GM12878 (cell line): ENCODE results near the gene INSC. TPM values are rescaled to one million over a fixed set of nuclear protein-coding genes. Genes with fewer than 3 reads are reported as not detected.

Source experiments
- ATAC-seq: fragments of 200-7000 bp; cut with Tn5 transposase; 3 replicates; pipeline ENCODE4 v1.9.1; 2020; ENCODE audit warnings: mild to moderate bottlenecking, moderate library complexity
- BruUV-seq: library from RNA; stranded (reverse); fragments of 400-500 nt; replicated peaks from 2 replicates; lab custom pipeline; 2021; lab: Mats Ljungman, UMichigan
- CTCF ChIA-PET: fragments of 300-600 bp; sonication (Branson Sonifier 250); formaldehyde crosslinking; extraction: SDS; loops from one replicate; lab custom pipeline; 2021; ENCODE audit warnings: inconsistent platforms; lab: Yijun Ruan, JAX
- POLR2A ChIA-PET: fragments of 350-600 bp; formaldehyde crosslinking; extraction: SDS; loops from one replicate; lab custom pipeline; 2021; ENCODE audit warnings: inconsistent platforms; lab: Charles Lee
- RAD21 ChIA-PET: fragments of 300-600 bp; sonication (Branson Sonifier 250); formaldehyde crosslinking; loops from one replicate; lab custom pipeline; 2023; ENCODE audit warnings: antibody characterized with exemption; ENCODE audit not compliant: unreplicated experiment; lab: Charles Lee
- SMC1A ChIA-PET: fragments of 300-600 bp; sonication (Branson Sonifier 250); formaldehyde crosslinking; loops from one replicate; lab custom pipeline; 2023; ENCODE audit not compliant: unreplicated experiment, uncharacterized antibody; lab: Charles Lee
- DNase-seq: peaks from one replicate; pipeline ENCODE4 v3.0.0-alpha.2; 2011; ENCODE audit warnings: low read depth, low spot score
- FAIRE-seq: peaks from 3 replicates; lab custom pipeline; 2011; peaks lifted over from hg19 to GRCh38; lab: Jason Lieb, UNC
- H2AFZ ChIP-seq: 2 replicates; pipeline ENCODE4 v1.6.0; 2011; ENCODE audit warnings: low read depth, low read length, control low read depth; ENCODE audit not compliant: control insufficient read depth
- H3K27ac ChIP-seq: 2 replicates; pipeline ENCODE4 v1.5.1; 2011; ENCODE audit warnings: control low read depth; ENCODE audit not compliant: control insufficient read depth, insufficient read depth
- H3K27me3 ChIP-seq, 2 experiments: replicated peaks in 1 of 2; 2 replicates each; pipeline versions ENCODE4 v1.6.0 to v1.6.1; 2011; ENCODE audit warnings: low read length in 1 of 2; ENCODE audit not compliant: control insufficient read depth in 2 of 2, insufficient read depth in 2 of 2
- H3K36me3 ChIP-seq, 2 experiments: 2 replicates each; pipeline ENCODE4 v1.5.1; 2011; ENCODE audit warnings: low read length in 1 of 2; ENCODE audit not compliant: control insufficient read depth in 2 of 2, insufficient read depth in 2 of 2
- H3K4me1 ChIP-seq: 2 replicates; pipeline ENCODE4 v1.6.1; 2011; ENCODE audit warnings: mild to moderate bottlenecking, low read length, moderate library complexity, mixed read lengths; ENCODE audit not compliant: control insufficient read depth, insufficient read depth
- H3K4me2 ChIP-seq: 2 replicates; pipeline ENCODE4 v1.6.0; 2011; ENCODE audit warnings: control low read depth; ENCODE audit not compliant: control insufficient read depth, insufficient read depth
- H3K4me3 ChIP-seq: fragments of 200-600 bp; sonication (generic); 2 replicates; pipeline ENCODE4 v1.5.1; 2016
- H3K79me2 ChIP-seq: 2 replicates; pipeline ENCODE4 v1.6.0; 2011; ENCODE audit warnings: low read length; ENCODE audit not compliant: control insufficient read depth, insufficient read depth
- H3K9ac ChIP-seq: 2 replicates; pipeline ENCODE4 v1.8.0; 2011; ENCODE audit warnings: low read length, control low read depth, mixed read lengths; ENCODE audit not compliant: control insufficient read depth, insufficient read depth
- H3K9me3 ChIP-seq: replicated peaks from 3 replicates; pipeline ENCODE4 v1.5.1; 2011; ENCODE audit warnings: mild to moderate bottlenecking, low read length; ENCODE audit not compliant: control insufficient read depth, insufficient read depth
- H4K20me1 ChIP-seq: 2 replicates; pipeline ENCODE4 v1.6.0; 2011; ENCODE audit not compliant: control insufficient read depth, insufficient read depth
- CHD4 ChIP-seq: fragments of 200-600 bp; sonication (generic); IDR thresholded peaks from 2 replicates; pipeline ENCODE4 v1.6.1; 2016; ENCODE audit warnings: mild to moderate bottlenecking
- EZH2 ChIP-seq: IDR thresholded peaks from 2 replicates; pipeline ENCODE4 v1.6.1; 2012; ENCODE audit warnings: low read depth, mild to moderate bottlenecking, control low read depth, inconsistent platforms, low read length, borderline replicate concordance; ENCODE audit not compliant: control insufficient read depth
- HDAC6 ChIP-seq: fragments of 200-600 bp; sonication (generic); IDR thresholded peaks from one replicate; pipeline ENCODE4 v1.8.0; 2017; ENCODE audit warnings: antibody characterized with exemption; ENCODE audit not compliant: unreplicated experiment
- NFXL1 ChIP-seq: fragments of 450-650 bp; IDR thresholded peaks from 2 replicates; pipeline ENCODE4 v1.6.1; 2017; ENCODE audit warnings: antibody characterized with exemption, mild to moderate bottlenecking, borderline replicate concordance
- NR2C2 ChIP-seq: IDR thresholded peaks from 2 replicates; pipeline ENCODE4 v1.6.1; 2011; ENCODE audit warnings: borderline replicate concordance, low read depth; ENCODE audit not compliant: control insufficient read depth, insufficient read length
- POLR2A ChIP-seq: IDR thresholded peaks from 2 replicates; pipeline ENCODE4 v1.6.1; 2011; ENCODE audit warnings: low read depth, mild to moderate bottlenecking, low read length
- RELA ChIP-seq: fragments of 450-650 bp; IDR thresholded peaks from 2 replicates; pipeline ENCODE4 v1.8.0; 2014; ENCODE audit warnings: borderline replicate concordance; ENCODE audit not compliant: partially characterized antibody
- SMAD1 ChIP-seq: fragments of 450-650 bp; IDR thresholded peaks from 2 replicates; pipeline ENCODE4 v1.6.1; 2018; ENCODE audit warnings: mild to moderate bottlenecking, low read depth; ENCODE audit not compliant: partially characterized antibody
- STAT3 ChIP-seq: IDR thresholded peaks from 2 replicates; pipeline ENCODE4 v1.6.1; 2011; ENCODE audit warnings: low read depth, low read length, improper control_type of control experiment
- ZBED1 ChIP-seq: IDR thresholded peaks from 2 replicates; pipeline ENCODE4 v1.6.1; 2016; ENCODE audit warnings: borderline replicate concordance
- ZNF384 ChIP-seq: IDR thresholded peaks from 2 replicates; pipeline ENCODE4 v1.6.1; 2012; ENCODE audit warnings: low read depth, mild to moderate bottlenecking, low read length, improper control_type of control experiment, borderline replicate concordance
- WGBS: methylation state at CpG from one replicate; pipeline ENCODE4 v1.1.6; 2016; ENCODE audit warnings: low lambda C conversion rate; ENCODE audit not compliant: insufficient replicate concordance, insufficient coverage; ENCODE audit errors: missing lambda C conversion rate; 5-methylcytosine and 5-hydroxymethylcytosine counted together
- in situ Hi-C: fragments of 300-500 bp; cut with MboI; formaldehyde crosslinking; loops from 9 replicates; pipeline ENCODE4 v1.14.3; 2018; ENCODE audit warnings: mixed read lengths
- intact Hi-C: fragments of 100-400 bp; cut with micrococcal nuclease; formaldehyde crosslinking; loops from one replicate; pipeline ENCODE4 v1.14.2; 2022; ENCODE audit not compliant: unreplicated experiment
- polyA plus RNA-seq, 11 experiments: library from polyadenylated mRNA; depleted of rRNA in 4 of 11; unstranded in 6 of 11; stranded (reverse) in 5 of 11; fragments of >200 nt; fragmentation: Nextera tagmentation in 4 of 11; fragmentation: Illumina TruSeq in 1 of 11; extraction: Ambion mirVana in 4 of 11; extraction: Trizol in 1 of 11; gene quantifications; 1 replicate in 1 of 11; 2 replicates in 10 of 11; pipeline versions ENCODE4 v1.2.1 to v1.2.3, GENCODE V29; 2011 to 2016; ENCODE audit warnings: inconsistent platforms in 2 of 11, missing spikeins in 2 of 11, low read depth in 1 of 11
- total RNA-seq, 4 experiments: library from RNA; depleted of rRNA in 3 of 4; stranded (reverse); fragments of >200 nt in 3 of 4; fragmentation: Illumina TruSeq in 1 of 4; extraction: Trizol in 1 of 4; gene quantifications; 2 replicates each; pipeline versions ENCODE4 v1.2.1 to v1.2.3, GENCODE V29; 2013 to 2021
- TF ChIP-seq, protein P1 (sequence below): fragments of 450-650 bp; formaldehyde crosslinking; IDR thresholded peaks from 2 replicates; pipeline ENCODE4 v1.4.0; 2020; ENCODE audit warnings: mild to moderate bottlenecking, moderate library complexity
- TF ChIP-seq, protein P2 (sequence below): fragments of 450-650 bp; IDR thresholded peaks from 2 replicates; pipeline ENCODE4 v1.6.1; 2017; ENCODE audit warnings: mild to moderate bottlenecking, moderate library complexity
- TF ChIP-seq, protein P3 (sequence below): IDR thresholded peaks from 2 replicates; pipeline ENCODE4 v1.6.1; 2011; ENCODE audit warnings: borderline replicate concordance, low read depth, mild to moderate bottlenecking, moderate library complexity, mixed read lengths, low read length; ENCODE audit not compliant: insufficient read depth; ENCODE audit errors: extremely low read length

Gene INSC
- total and polyA plus RNA-seq, 10 of the 15 experiments (the other 5 are each of a cell fraction or from before 2014, with no cell fraction given), result 0.13 to 0.33 TPM; not detected in 8

DNA sequence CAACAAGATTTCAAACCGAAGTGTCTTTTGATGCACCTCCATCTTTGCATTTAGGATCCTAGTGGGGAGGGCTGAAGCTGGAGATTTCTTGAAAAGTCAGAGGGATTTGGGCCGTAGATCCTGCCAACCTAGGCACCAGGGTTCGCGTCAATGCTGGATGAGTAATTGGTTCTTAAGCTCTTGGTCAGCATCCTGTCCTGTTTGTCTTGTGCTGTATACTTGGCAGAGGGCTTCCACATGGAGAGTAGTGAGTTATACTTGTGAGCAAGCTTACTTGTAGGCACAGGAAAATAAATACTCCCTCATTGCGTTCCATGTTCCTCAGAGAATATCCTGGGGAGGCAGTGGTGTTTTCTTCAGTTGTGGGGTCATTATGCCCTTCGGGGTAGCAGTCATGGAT lies 12.6 kb downstream of the INSC start (continued):
- TF ChIP-seq, protein P1, sequence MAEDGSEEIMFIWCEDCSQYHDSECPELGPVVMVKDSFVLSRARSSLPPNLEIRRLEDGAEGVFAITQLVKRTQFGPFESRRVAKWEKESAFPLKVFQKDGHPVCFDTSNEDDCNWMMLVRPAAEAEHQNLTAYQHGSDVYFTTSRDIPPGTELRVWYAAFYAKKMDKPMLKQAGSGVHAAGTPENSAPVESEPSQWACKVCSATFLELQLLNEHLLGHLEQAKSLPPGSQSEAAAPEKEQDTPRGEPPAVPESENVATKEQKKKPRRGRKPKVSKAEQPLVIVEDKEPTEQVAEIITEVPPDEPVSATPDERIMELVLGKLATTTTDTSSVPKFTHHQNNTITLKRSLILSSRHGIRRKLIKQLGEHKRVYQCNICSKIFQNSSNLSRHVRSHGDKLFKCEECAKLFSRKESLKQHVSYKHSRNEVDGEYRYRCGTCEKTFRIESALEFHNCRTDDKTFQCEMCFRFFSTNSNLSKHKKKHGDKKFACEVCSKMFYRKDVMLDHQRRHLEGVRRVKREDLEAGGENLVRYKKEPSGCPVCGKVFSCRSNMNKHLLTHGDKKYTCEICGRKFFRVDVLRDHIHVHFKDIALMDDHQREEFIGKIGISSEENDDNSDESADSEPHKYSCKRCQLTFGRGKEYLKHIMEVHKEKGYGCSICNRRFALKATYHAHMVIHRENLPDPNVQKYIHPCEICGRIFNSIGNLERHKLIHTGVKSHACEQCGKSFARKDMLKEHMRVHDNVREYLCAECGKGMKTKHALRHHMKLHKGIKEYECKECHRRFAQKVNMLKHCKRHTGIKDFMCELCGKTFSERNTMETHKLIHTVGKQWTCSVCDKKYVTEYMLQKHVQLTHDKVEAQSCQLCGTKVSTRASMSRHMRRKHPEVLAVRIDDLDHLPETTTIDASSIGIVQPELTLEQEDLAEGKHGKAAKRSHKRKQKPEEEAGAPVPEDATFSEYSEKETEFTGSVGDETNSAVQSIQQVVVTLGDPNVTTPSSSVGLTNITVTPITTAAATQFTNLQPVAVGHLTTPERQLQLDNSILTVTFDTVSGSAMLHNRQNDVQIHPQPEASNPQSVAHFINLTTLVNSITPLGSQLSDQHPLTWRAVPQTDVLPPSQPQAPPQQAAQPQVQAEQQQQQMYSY, result no peak
- no peak for TF ChIP-seq SMAD1
- no peak for TF ChIP-seq POLR2A
- no peak for TF ChIP-seq ZBED1

DNA sequence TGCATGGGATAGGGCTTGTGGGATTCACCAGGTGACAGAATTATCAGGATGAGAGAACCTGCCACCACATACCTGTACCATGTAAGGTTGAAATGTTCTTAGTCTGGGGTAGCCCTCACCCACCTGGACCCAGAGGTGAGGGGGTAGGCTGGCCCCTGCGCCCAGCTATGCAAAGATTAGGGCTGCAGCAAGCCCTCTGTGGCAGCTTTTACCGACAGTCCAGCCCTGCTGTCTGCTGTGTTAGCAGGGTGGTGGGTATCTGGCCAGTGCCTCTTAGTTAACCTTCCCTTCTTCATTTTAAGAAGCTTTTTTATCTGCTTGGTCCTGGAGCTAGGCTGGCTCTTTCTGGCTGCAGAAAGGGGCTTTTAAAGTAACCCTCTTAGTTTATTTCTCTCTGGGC lies 13.9 kb downstream of the INSC start:
- ATAC-seq (no peak), FAIRE-seq (no peak), DNase-seq (no peak)
- in situ Hi-C loops (no loop called here), intact Hi-C loops (no loop called here)
- H2AFZ ChIP-seq, result no peak overlapping the region
- H3K9me3 ChIP-seq, result no peaks in the 10 kb centered on the region
- WGBS, result 18% methylated on average over 2 of the region's 2 CpGs
- H3K79me2 ChIP-seq, result no peaks in the 10 kb centered on the region
- H3K27me3 ChIP-seq, result peaks cover 0 to 4% of the 10 kb centered on the region in 2 experiments; a peak in 1 of 4 replicates
- H4K20me1 ChIP-seq, result no peaks in the 10 kb centered on the region
- RAD21 ChIA-PET, result no interaction called here
- SMC1A ChIA-PET, result interaction anchor here (0.8 kb wide), 1 partner anchor 9 kb away, joined by 3 read pairs; no protein-coding TSS in a partner anchor
- H3K4me1 ChIP-seq, result no peaks in the 10 kb centered on the region
- no peak overlapping the region for H3K9ac ChIP-seq
- H3K36me3 ChIP-seq, result no peaks in the 10 kb centered on the region
- POLR2A ChIA-PET, result interaction anchor here (1.4 kb wide), 1 partner anchor 11 kb away, joined by 3 read pairs; no protein-coding TSS in a partner anchor
- no TSS peak for BruUV-seq
- CTCF ChIA-PET, result no interaction called here
- no peak overlapping the region for H3K4me3 ChIP-seq
- no peak overlapping the region for H3K27ac ChIP-seq
- H3K4me2 ChIP-seq, result no peak overlapping the region
- no peak for TF ChIP-seq NR2C2
- no peak for TF ChIP-seq HDAC6
- no peak for TF ChIP-seq ZNF384
- no peak for TF ChIP-seq NFXL1
- TF ChIP-seq, protein P2, sequence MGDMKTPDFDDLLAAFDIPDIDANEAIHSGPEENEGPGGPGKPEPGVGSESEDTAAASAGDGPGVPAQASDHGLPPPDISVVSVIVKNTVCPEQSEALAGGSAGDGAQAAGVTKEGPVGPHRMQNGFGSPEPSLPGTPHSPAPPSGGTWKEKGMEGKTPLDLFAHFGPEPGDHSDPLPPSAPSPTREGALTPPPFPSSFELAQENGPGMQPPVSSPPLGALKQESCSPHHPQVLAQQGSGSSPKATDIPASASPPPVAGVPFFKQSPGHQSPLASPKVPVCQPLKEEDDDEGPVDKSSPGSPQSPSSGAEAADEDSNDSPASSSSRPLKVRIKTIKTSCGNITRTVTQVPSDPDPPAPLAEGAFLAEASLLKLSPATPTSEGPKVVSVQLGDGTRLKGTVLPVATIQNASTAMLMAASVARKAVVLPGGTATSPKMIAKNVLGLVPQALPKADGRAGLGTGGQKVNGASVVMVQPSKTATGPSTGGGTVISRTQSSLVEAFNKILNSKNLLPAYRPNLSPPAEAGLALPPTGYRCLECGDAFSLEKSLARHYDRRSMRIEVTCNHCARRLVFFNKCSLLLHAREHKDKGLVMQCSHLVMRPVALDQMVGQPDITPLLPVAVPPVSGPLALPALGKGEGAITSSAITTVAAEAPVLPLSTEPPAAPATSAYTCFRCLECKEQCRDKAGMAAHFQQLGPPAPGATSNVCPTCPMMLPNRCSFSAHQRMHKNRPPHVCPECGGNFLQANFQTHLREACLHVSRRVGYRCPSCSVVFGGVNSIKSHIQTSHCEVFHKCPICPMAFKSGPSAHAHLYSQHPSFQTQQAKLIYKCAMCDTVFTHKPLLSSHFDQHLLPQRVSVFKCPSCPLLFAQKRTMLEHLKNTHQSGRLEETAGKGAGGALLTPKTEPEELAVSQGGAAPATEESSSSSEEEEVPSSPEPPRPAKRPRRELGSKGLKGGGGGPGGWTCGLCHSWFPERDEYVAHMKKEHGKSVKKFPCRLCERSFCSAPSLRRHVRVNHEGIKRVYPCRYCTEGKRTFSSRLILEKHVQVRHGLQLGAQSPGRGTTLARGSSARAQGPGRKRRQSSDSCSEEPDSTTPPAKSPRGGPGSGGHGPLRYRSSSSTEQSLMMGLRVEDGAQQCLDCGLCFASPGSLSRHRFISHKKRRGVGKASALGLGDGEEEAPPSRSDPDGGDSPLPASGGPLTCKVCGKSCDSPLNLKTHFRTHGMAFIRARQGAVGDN, result no peak
- TF ChIP-seq EZH2, result no peak
- no peak for TF ChIP-seq STAT3
- no peak for TF ChIP-seq CHD4
- no peak for TF ChIP-seq RELA
- TF ChIP-seq, protein P3, sequence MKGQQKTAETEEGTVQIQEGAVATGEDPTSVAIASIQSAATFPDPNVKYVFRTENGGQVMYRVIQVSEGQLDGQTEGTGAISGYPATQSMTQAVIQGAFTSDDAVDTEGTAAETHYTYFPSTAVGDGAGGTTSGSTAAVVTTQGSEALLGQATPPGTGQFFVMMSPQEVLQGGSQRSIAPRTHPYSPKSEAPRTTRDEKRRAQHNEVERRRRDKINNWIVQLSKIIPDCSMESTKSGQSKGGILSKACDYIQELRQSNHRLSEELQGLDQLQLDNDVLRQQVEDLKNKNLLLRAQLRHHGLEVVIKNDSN, result no peak
